Activated CD4-positive, alpha-beta T cell treated with anti-CD3 and anti-CD28 coated beads for 36 hours (primary cell): ENCODE data around the gene SMIM3. TPM values are rescaled to one million over a fixed set of nuclear protein-coding genes. Genes with fewer than 3 reads are reported as not detected.
A peak's percentile ranks its signal among the peaks of the same experiment; 100 is the strongest.
"Not testable (repeated sequence)": the region's sequence is repeated elsewhere in the genome, so short reads cannot be mapped to it uniquely, and the experiment has no call there.

Source experiments
- ATAC-seq: fragments of 200-7000 bp; cut with Tn5 transposase; one replicate; pipeline ENCODE4 v1.10.0; 2021; ENCODE audit warnings: mild to moderate bottlenecking, moderate library complexity
- CTCF ChIA-PET: fragments of 350-600 bp; sonication (Branson Sonifier 250); formaldehyde crosslinking; loops from one replicate; lab custom pipeline; 2021; ENCODE audit warnings: antibody characterized with exemption; lab: Charles Lee
- POLR2A ChIA-PET: fragments of 350-600 bp; sonication (Branson Sonifier 250); formaldehyde crosslinking; loops from one replicate; lab custom pipeline; 2021; ENCODE audit warnings: antibody characterized with exemption, inconsistent platforms; lab: Charles Lee
- DNase-seq: peaks from one replicate; pipeline ENCODE4 v3.0.0-alpha.2; 2020
- H3K27ac Mint-ChIP-seq: one replicate; pipeline ENCODE4 v1.8.0; 2021; ENCODE audit warnings: mixed read lengths
- H3K27me3 Mint-ChIP-seq: one replicate; pipeline ENCODE4 v1.8.0; 2021; ENCODE audit warnings: mixed read lengths
- H3K36me3 Mint-ChIP-seq: one replicate; pipeline ENCODE4 v1.8.0; 2021; ENCODE audit warnings: low read depth, mixed read lengths
- H3K4me1 Mint-ChIP-seq: one replicate; pipeline ENCODE4 v1.8.0; 2021; ENCODE audit warnings: mixed read lengths
- H3K4me3 Mint-ChIP-seq: one replicate; pipeline ENCODE4 v1.8.0; 2021; ENCODE audit warnings: mild to moderate bottlenecking, moderate library complexity, mixed read lengths
- H3K9me3 Mint-ChIP-seq: one replicate; pipeline ENCODE4 v1.8.0; 2021; ENCODE audit warnings: low read depth, mixed read lengths
- intact Hi-C, 2 experiments: fragments of 100-400 bp; cut with DNase I in 1 of 2; cut with micrococcal nuclease in 1 of 2; formaldehyde crosslinking; loops; one replicate each; pipeline versions ENCODE4 v1.14.2 to v1.15.1; 2022 to 2024; cut with DNase I, micrococcal nuclease
- total RNA-seq, 2 experiments: library from RNA; stranded (reverse); gene quantifications; one replicate each; pipeline ENCODE4 v1.2.3, GENCODE V29; 2021

The SMIM3 gene
- total RNA-seq, 2 experiments from 2014 or later: 16.8 to 16.9 TPM

GRCh38 chr5:150789943-150790611 is 11.5 kb downstream of the SMIM3 start:
- H3K4me3 Mint-ChIP-seq: peak overlapping the region; percentile 56
- POLR2A ChIA-PET: interaction anchor here (0.7 to 2.6 kb wide), 4 partner anchors 31 to 434 kb away, joined by 5 to 12 read pairs (median 8); partner anchors contain the start of genes CCDC69, DCTN4, IRGM and RBM22

GRCh38 chr5:150791536-150791935 is 13.0 kb downstream of the SMIM3 start:
- DNase-seq (no peak), ATAC-seq (no peak)
- intact Hi-C loops: loop anchor here in 1 of 2 experiments (2.0 kb wide), 3 partner anchors 55 to 421 kb away; partner anchors contain the start of gene IRGM
- Mint-ChIP-seq H3K4me1 (peaks cover 60% of the 10 kb centered on the region), H3K36me3 (peaks cover 13% of the 10 kb centered on the region), H3K9me3 (no peaks in the 10 kb centered on the region), H3K4me3 (no peak overlapping the region), H3K27me3 (no peaks in the 10 kb centered on the region), H3K27ac (peak overlapping the region; percentile 28)
- CTCF ChIA-PET: interaction anchor here (1.3 to 4.7 kb wide), 5 partner anchors 8 to 56 kb away, joined by 3 to 36 read pairs (median 17); partner anchors contain the start of genes IRGM and SMIM3
- POLR2A ChIA-PET: no interaction called here

More at GRCh38 chr5:150789943-150790611, 11.5 kb downstream of the SMIM3 start:
- Mint-ChIP-seq H3K4me1 (peaks cover 65% of the 10 kb centered on the region), H3K36me3 (peaks cover 23% of the 10 kb centered on the region), H3K27me3 (no peaks in the 10 kb centered on the region), H3K9me3 (peaks cover 4% of the 10 kb centered on the region), H3K27ac (peak overlapping the region; percentile 88)
- intact Hi-C loops: loop anchor here (1.0 to 10.0 kb wide), 7 partner anchors 11 to 423 kb away; partner anchors contain the start of genes IRGM (in 1 of the 2) and TNIP1 (in 1 of the 2)
- peak; percentile 88 for DNase-seq
- peak; percentile 98 for ATAC-seq
- CTCF ChIA-PET: interaction anchor here (0.5 to 4.7 kb wide), 10 partner anchors 9 to 766 kb away, joined by 3 to 36 read pairs (median 4); partner anchors contain the start of genes DCTN4, IRGM, RBM22 and SMIM3

GRCh38 chr5:150793423-150793888 is 14.9 kb downstream of the SMIM3 start:
- CTCF ChIA-PET: interaction anchor here (1.4 to 1.8 kb wide), 2 partner anchors 10 to 53 kb away, joined by 3 to 4 read pairs; partner anchors contain the start of gene IRGM
- POLR2A ChIA-PET, DNase-seq, H3K9me3 Mint-ChIP-seq, ATAC-seq, intact Hi-C loops, H3K27me3 Mint-ChIP-seq, H3K4me3 Mint-ChIP-seq, H3K27ac Mint-ChIP-seq: not testable (repeated sequence)
- Mint-ChIP-seq H3K36me3 (peaks cover 17% of the 10 kb centered on the region), H3K4me1 (peaks cover 53% of the 10 kb centered on the region)

- Mint-ChIP-seq H3K27ac (no peak overlapping the region), H3K9me3 (no peaks in the 10 kb centered on the region), H3K4me1 (peaks cover 38% of the 10 kb centered on the region), H3K27me3 (no peaks in the 10 kb centered on the region), H3K36me3 (peaks cover 15% of the 10 kb centered on the region), H3K4me3 (no peak overlapping the region)
- DNase-seq (no peak), ATAC-seq (no peak)
- CTCF ChIA-PET: interaction anchor here (0.7 to 1.8 kb wide), 2 partner anchors 52 to 132 kb away, joined by 3 to 6 read pairs; partner anchors contain the start of gene IRGM
- POLR2A ChIA-PET: no interaction called here
- intact Hi-C loops: no loop called here
Measured at GRCh38 chr5:150794927-150795326, 16.4 kb downstream of the SMIM3 start.

- Mint-ChIP-seq H3K4me1 (peaks cover 32% of the 10 kb centered on the region), H3K4me3 (no peak overlapping the region), H3K27me3 (no peaks in the 10 kb centered on the region), H3K36me3 (peaks cover 15% of the 10 kb centered on the region), H3K27ac (peak overlapping the region; percentile 32), H3K9me3 (no peaks in the 10 kb centered on the region)
- ChIA-PET CTCF (no interaction called here), POLR2A (no interaction called here)
- DNase-seq (no peak), ATAC-seq (peak; percentile 64)
- intact Hi-C loops: no loop called here
Measured at GRCh38 chr5:150797384-150797783, 18.8 kb downstream of the SMIM3 start.

GRCh38 chr5:150801117-150801927 is 22.8 kb downstream of the SMIM3 start:
- ChIA-PET CTCF (interaction anchor here (0.6 to 3.3 kb wide), 25 partner anchors 10 to 481 kb away, joined by 3 to 45 read pairs (median 5); partner anchors contain the start of genes IRGM and RBM22), POLR2A (no interaction called here)
- DNase-seq (peak; percentile 26), ATAC-seq (peak; percentile 78)
- intact Hi-C loops: loop anchor here (1.0 to 5.0 kb wide), 3 partner anchors 46 to 361 kb away; no protein-coding TSS in a partner anchor
- H3K9me3 Mint-ChIP-seq: no peaks in the 10 kb centered on the region
- H3K4me3 Mint-ChIP-seq: no peak overlapping the region
- peaks cover 22% of the 10 kb centered on the region for H3K4me1 Mint-ChIP-seq
- no peak overlapping the region for H3K27ac Mint-ChIP-seq
- peaks cover 9% of the 10 kb centered on the region for H3K36me3 Mint-ChIP-seq
- H3K27me3 Mint-ChIP-seq: no peaks in the 10 kb centered on the region

- Mint-ChIP-seq H3K4me3 (no peak overlapping the region), H3K27ac (no peak overlapping the region), H3K36me3 (no peaks in the 10 kb centered on the region), H3K27me3 (no peaks in the 10 kb centered on the region), H3K9me3 (no peaks in the 10 kb centered on the region), H3K4me1 (peaks cover 10% of the 10 kb centered on the region)
- no peak for DNase-seq
- intact Hi-C loops: loop anchor here in 1 of 2 experiments (5.0 kb wide), 1 partner anchor 358 kb away; no protein-coding TSS in a partner anchor
- no peak for ATAC-seq
- CTCF ChIA-PET: interaction anchor here (0.7 to 4.5 kb wide), 4 partner anchors 26 to 360 kb away, joined by 3 to 19 read pairs (median 4); partner anchors contain the start of genes IRGM and SMIM3
- POLR2A ChIA-PET: no interaction called here
Measured at GRCh38 chr5:150804388-150804787, 25.8 kb downstream of the SMIM3 start.

GRCh38 chr5:150809363-150809762 is 30.8 kb downstream of the SMIM3 start:
- H3K27ac Mint-ChIP-seq: no peak overlapping the region
- H3K36me3 Mint-ChIP-seq: no peaks in the 10 kb centered on the region
- no peak overlapping the region for H3K4me3 Mint-ChIP-seq
- H3K27me3 Mint-ChIP-seq: no peaks in the 10 kb centered on the region
- no peak for ATAC-seq
- DNase-seq: no peak
- no peaks in the 10 kb centered on the region for H3K9me3 Mint-ChIP-seq
- ChIA-PET POLR2A (no interaction called here), CTCF (no interaction called here)
- intact Hi-C loops: no loop called here
- H3K4me1 Mint-ChIP-seq: no peaks in the 10 kb centered on the region

GRCh38 chr5:150815010-150815409 is 36.5 kb downstream of the SMIM3 start:
- intact Hi-C loops: no loop called here
- DNase-seq (no peak), ATAC-seq (no peak)
- Mint-ChIP-seq H3K27ac (no peak overlapping the region), H3K36me3 (no peaks in the 10 kb centered on the region), H3K4me1 (no peaks in the 10 kb centered on the region), H3K9me3 (peaks cover 6% of the 10 kb centered on the region), H3K4me3 (no peak overlapping the region), H3K27me3 (peaks cover 2% of the 10 kb centered on the region)
- POLR2A ChIA-PET: no interaction called here
- CTCF ChIA-PET: interaction anchor here (1.0 to 1.2 kb wide), 2 partner anchors 33 to 114 kb away, joined by 3 read pairs; partner anchors contain the start of gene RBM22

- no peak for DNase-seq
- Mint-ChIP-seq H3K4me3 (no peak overlapping the region), H3K36me3 (no peaks in the 10 kb centered on the region), H3K9me3 (peaks cover 8% of the 10 kb centered on the region), H3K27ac (no peak overlapping the region), H3K27me3 (peaks cover 2% of the 10 kb centered on the region), H3K4me1 (no peaks in the 10 kb centered on the region)
- POLR2A ChIA-PET: no interaction called here
- intact Hi-C loops: no loop called here
- ATAC-seq: no peak
- CTCF ChIA-PET: interaction anchor here (0.6 to 1.0 kb wide), 2 partner anchors 12 to 113 kb away, joined by 3 read pairs; no protein-coding TSS in a partner anchor
Measured at GRCh38 chr5:150816946-150817345, 38.4 kb downstream of the SMIM3 start.

- no peak overlapping the region for H3K4me3 Mint-ChIP-seq
- intact Hi-C loops: no loop called here
- no peaks in the 10 kb centered on the region for H3K27me3 Mint-ChIP-seq
- ChIA-PET CTCF (no interaction called here), POLR2A (no interaction called here)
- peaks cover 26% of the 10 kb centered on the region for H3K9me3 Mint-ChIP-seq
- no peak overlapping the region for H3K27ac Mint-ChIP-seq
- H3K4me1 Mint-ChIP-seq: no peaks in the 10 kb centered on the region
- no peak for ATAC-seq
- no peak for DNase-seq
- H3K36me3 Mint-ChIP-seq: no peaks in the 10 kb centered on the region
Measured at GRCh38 chr5:150829744-150830143, 51.2 kb downstream of the SMIM3 start.
